CD14-positive monocyte (primary cell): ENCODE measurements around the gene ZNF346. TPM values are rescaled to one million over a fixed set of nuclear protein-coding genes. Genes with fewer than 3 reads are reported as not detected.
"Not testable (repeated sequence)": the region's sequence is repeated elsewhere in the genome, so short reads cannot be mapped to it uniquely, and the experiment has no call there.

Experiments used
- DNase-seq, 3 donors: peaks; one replicate each; pipeline ENCODE4 v3.0.0-alpha.2; 2011 to 2022
- H2AFZ ChIP-seq: 2 replicates; pipeline ENCODE4 v1.6.0; 2012; ENCODE audit warnings: mild to moderate bottlenecking, low read depth, low read length, inconsistent platforms; ENCODE audit not compliant: insufficient read depth, poor library complexity, severe bottlenecking
- H3K27ac ChIP-seq, 2 donors: 1 replicate in 1 of 2; 2 replicates in 1 of 2; pipeline ENCODE4 v1.5.1; 2012 to 2013; ENCODE audit warnings: low read length in 2 of 2, control low read depth in 1 of 2, inconsistent platforms in 1 of 2, low read depth in 1 of 2, mild to moderate bottlenecking in 1 of 2
- H3K27me3 ChIP-seq, 2 donors: one replicate each; pipeline versions ENCODE4 v1.6.0 to v1.6.1; 2011 to 2013; ENCODE audit warnings: low read length in 2 of 2; ENCODE audit not compliant: control insufficient read depth in 2 of 2, insufficient read depth in 2 of 2
- H3K36me3 ChIP-seq, 2 donors: replicated peaks in 1 of 2; 1 replicate in 1 of 2; 2 replicates in 1 of 2; pipeline versions ENCODE4 v1.5.1 to v1.6.1; 2012 to 2013; ENCODE audit warnings: low read length in 2 of 2, control low read depth in 1 of 2, inconsistent platforms in 1 of 2, mild to moderate bottlenecking in 1 of 2; ENCODE audit not compliant: insufficient read depth in 2 of 2, control insufficient read depth in 1 of 2
- H3K4me1 ChIP-seq, 2 donors: 1 replicate in 1 of 2; 2 replicates in 1 of 2; pipeline versions ENCODE4 v1.5.1 to v1.6.1; 2012 to 2013; ENCODE audit warnings: low read length in 2 of 2, control low read depth in 1 of 2, inconsistent platforms in 1 of 2, mild to moderate bottlenecking in 1 of 2, moderate library complexity in 1 of 2; ENCODE audit not compliant: insufficient read depth in 2 of 2, control insufficient read depth in 1 of 2
- H3K4me2 ChIP-seq: replicated peaks from 2 replicates; pipeline ENCODE3; 2012; ENCODE audit warnings: low read length, moderate library complexity, mild to moderate bottlenecking; ENCODE audit not compliant: poor library complexity, severe bottlenecking; ENCODE audit errors: extremely low read depth
- H3K4me3 ChIP-seq, 3 experiments: fragments of 200-600 bp in 1 of 3; sonication (generic) in 1 of 3; replicated peaks in 1 of 3; 1 replicate in 2 of 3; 2 replicates in 1 of 3; pipeline ENCODE4 v1.5.1; 2011 to 2013; ENCODE audit warnings: low read length in 3 of 3, mild to moderate bottlenecking in 3 of 3, control low read depth in 2 of 3, low read depth in 2 of 3, inconsistent platforms in 1 of 3, moderate library complexity in 1 of 3
- H3K79me2 ChIP-seq: 2 replicates; pipeline ENCODE4 v1.6.0; 2012; ENCODE audit warnings: mild to moderate bottlenecking, control low read depth, inconsistent platforms, low read length, moderate library complexity; ENCODE audit not compliant: insufficient read depth
- H3K9ac ChIP-seq: 2 replicates; pipeline ENCODE4 v1.6.0; 2017; ENCODE audit warnings: low read length, mild to moderate bottlenecking; ENCODE audit not compliant: insufficient read depth, poor library complexity, severe bottlenecking
- H3K9me3 ChIP-seq, 2 donors: replicated peaks in 1 of 2; 1 replicate in 1 of 2; 2 replicates in 1 of 2; pipeline versions ENCODE4 v1.5.1 to v1.6.1; 2012 to 2013; ENCODE audit warnings: low read length in 2 of 2, control low read depth in 1 of 2; ENCODE audit not compliant: control insufficient read depth in 1 of 2, insufficient read depth in 1 of 2
- H4K20me1 ChIP-seq: 2 replicates; pipeline ENCODE4 v1.6.0; 2012; ENCODE audit warnings: mild to moderate bottlenecking, low read length, control low read depth, moderate library complexity; ENCODE audit not compliant: insufficient read depth
- H3K27ac Mint-ChIP-seq, 7 donors: one replicate each; pipeline ENCODE4 v1.8.0; 2020; ENCODE audit warnings: mild to moderate bottlenecking in 7 of 7, mixed read lengths in 7 of 7, moderate library complexity in 6 of 7, inconsistent platforms in 2 of 7
- H3K27me3 Mint-ChIP-seq, 3 donors: one replicate each; pipeline ENCODE4 v1.8.0; 2021 to 2022; ENCODE audit warnings: low read depth in 3 of 3, mild to moderate bottlenecking in 3 of 3, mixed read lengths in 3 of 3, moderate library complexity in 3 of 3, inconsistent platforms in 1 of 3
- H3K36me3 Mint-ChIP-seq, 2 donors: one replicate each; pipeline ENCODE4 v1.8.0; 2020; ENCODE audit warnings: mixed read lengths in 2 of 2, inconsistent platforms in 1 of 2, mild to moderate bottlenecking in 1 of 2
- H3K4me1 Mint-ChIP-seq: one replicate; pipeline ENCODE4 v1.8.0; 2020; ENCODE audit warnings: mild to moderate bottlenecking, mixed read lengths
- H3K4me3 Mint-ChIP-seq, 2 donors: one replicate each; pipeline ENCODE4 v1.8.0; 2020; ENCODE audit warnings: mild to moderate bottlenecking in 2 of 2, mixed read lengths in 2 of 2, moderate library complexity in 1 of 2
- H3K9me3 Mint-ChIP-seq, 7 donors: one replicate each; pipeline ENCODE4 v1.8.0; 2020 to 2022; ENCODE audit warnings: mixed read lengths in 7 of 7, mild to moderate bottlenecking in 6 of 7, moderate library complexity in 6 of 7, inconsistent platforms in 2 of 7
- CTCF ChIP-seq: fragments of 200-600 bp; IDR thresholded peaks from one replicate; pipeline ENCODE4 v1.8.0; 2022; ENCODE audit warnings: antibody characterized with exemption, mild to moderate bottlenecking
- WGBS: methylation state at CpG from one replicate; pipeline ENCODE4 v1.1.5; 2013; ENCODE audit warnings: missing lambda C conversion rate; ENCODE audit not compliant: insufficient coverage; 5-methylcytosine and 5-hydroxymethylcytosine counted together
- intact Hi-C, 2 donors: fragments of 100-400 bp; cut with micrococcal nuclease; formaldehyde crosslinking; loops; one replicate each; pipeline versions ENCODE4 v1.15.0 to v1.15.1; 2023
- polyA plus RNA-seq, 3 donors: library from polyadenylated mRNA; depleted of rRNA in 1 of 3; unstranded in 2 of 3; stranded (reverse) in 1 of 3; fragments of 300-500 nt in 2 of 3; fragments of >200 nt in 1 of 3; fragmentation: Illumina TruSeq in 2 of 3; gene quantifications; 1 replicate in 2 of 3; 2 replicates in 1 of 3; pipeline ENCODE4 v1.2.3, GENCODE V29; 2012 to 2021

Gene ZNF346
- polyA plus RNA-seq, 3 donors: 6.0 to 9.6 (median 6.4) TPM

GRCh38 chr5:176998828-176999227, 23.7 kb upstream of the ZNF346 start:
- Mint-ChIP-seq H3K9me3 (peaks cover 0 to 2% (median 0%) of the 10 kb centered on the region in 7 donors), H3K4me1 (peaks cover 67% of the 10 kb centered on the region), H3K27ac (peak overlapping the region; percentile 59 to 99 (median 76)), H3K36me3 (peaks cover 14 to 26% of the 10 kb centered on the region in 2 donors), H3K27me3 (peaks cover 0 to 3% (median 0%) of the 10 kb centered on the region in 3 donors), H3K4me3 (no peak overlapping the region)
- Histone ChIP-seq H3K4me1 (peaks cover 67 to 86% of the 10 kb centered on the region in 2 donors), H3K4me3 (no peak overlapping the region), H3K27me3 (no peaks in the 10 kb centered on the region), H3K27ac (peak overlapping the region; percentile 23 to 69), H3K79me2 (peaks cover 95% of the 10 kb centered on the region), H3K9me3 (no peaks in the 10 kb centered on the region), H3K4me2 (no peak overlapping the region), H3K9ac (no peak overlapping the region), H4K20me1 (peaks cover 12% of the 10 kb centered on the region), H3K36me3 (peaks cover 0 to 2% of the 10 kb centered on the region in 2 donors), H2AFZ (no peak overlapping the region)
- intact Hi-C loops: loop anchor here in 1 of 2 donors (5.0 kb wide), 1 partner anchor 102 kb away; the partner anchor contains the start of gene HK3
- no peak for TF ChIP-seq CTCF
- no peak for DNase-seq
- WGBS: 100% methylated on average over 1 of the region's 5 CpGs

DNA sequence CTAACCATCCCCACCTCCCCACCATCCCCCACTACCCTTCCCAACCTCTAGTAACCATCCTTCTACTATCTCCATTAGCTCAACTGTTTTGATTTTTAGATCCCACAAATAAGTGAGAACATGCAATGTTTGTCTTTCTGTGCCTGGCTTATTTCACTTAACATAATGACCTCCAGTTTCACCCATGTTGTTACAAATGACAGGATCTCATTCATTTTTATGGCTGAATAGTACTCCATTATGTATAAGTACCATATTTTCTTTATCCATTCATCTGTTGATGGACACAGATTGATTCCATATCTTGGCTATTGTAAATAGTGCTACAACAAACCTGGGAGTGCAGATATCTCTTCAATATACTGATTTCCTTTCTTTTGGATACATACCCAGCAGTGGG, 23.0 kb upstream of the ZNF346 start:
- intact Hi-C loops: loop anchor here in 1 of 2 donors (5.0 kb wide), 1 partner anchor 102 kb away; the partner anchor contains the start of gene HK3
- peaks cover 67% of the 10 kb centered on the region for H3K4me1 Mint-ChIP-seq
- H3K27me3 Mint-ChIP-seq, H3K9me3 ChIP-seq, H3K27me3 ChIP-seq, H3K4me3 ChIP-seq, DNase-seq, H2AFZ ChIP-seq, H3K36me3 ChIP-seq, H3K9me3 Mint-ChIP-seq, H3K4me3 Mint-ChIP-seq, H3K4me2 ChIP-seq, H3K9ac ChIP-seq: not testable (repeated sequence)
- Histone ChIP-seq H3K4me1 (peaks cover 65 to 86% of the 10 kb centered on the region in 2 donors), H4K20me1 (peaks cover 18% of the 10 kb centered on the region), H3K79me2 (peaks cover 96% of the 10 kb centered on the region), H3K27ac (peak overlapping the region; percentile 47 to 69)
- peaks cover 14 to 26% of the 10 kb centered on the region in 2 donors for H3K36me3 Mint-ChIP-seq
- H3K27ac Mint-ChIP-seq: peak overlapping the region in 6 of 7 donors; percentile 69 to 96 (median 91)
